Karpas-422 (cell line): Measurements from ENCODE around the gene RAPGEF5. TPM values are rescaled to one million over a fixed set of nuclear protein-coding genes. Genes with fewer than 3 reads are reported as not detected.
A peak's percentile ranks its signal among the peaks of the same experiment; 100 is the strongest.

Source experiments
- DNase-seq: peaks from one replicate; pipeline ENCODE4 v3.0.0-alpha.2; 2015
- H2AFZ ChIP-seq: fragments of 200-600 bp; sonication (generic); 2 replicates; pipeline ENCODE4 v1.6.1; 2014; ENCODE audit warnings: antibody characterized with exemption, low read length, mixed read lengths
- H3K27ac ChIP-seq: fragments of 200-600 bp; sonication (generic); 2 replicates; pipeline ENCODE4 v1.5.1; 2014; ENCODE audit warnings: mild to moderate bottlenecking, low read length, moderate library complexity
- H3K27me3 ChIP-seq: fragments of 200-600 bp; sonication (generic); 2 replicates; pipeline ENCODE4 v1.6.1; 2014; ENCODE audit warnings: low read length, mixed read lengths
- H3K36me3 ChIP-seq: fragments of 200-600 bp; sonication (generic); 2 replicates; pipeline ENCODE4 v1.6.1; 2014; ENCODE audit warnings: low read length, mixed read lengths; ENCODE audit not compliant: insufficient read depth
- H3K4me1 ChIP-seq: fragments of 200-600 bp; sonication (generic); 2 replicates; pipeline ENCODE4 v1.6.1; 2014; ENCODE audit warnings: mild to moderate bottlenecking, low read length, mixed read lengths
- H3K4me2 ChIP-seq: fragments of 200-600 bp; sonication (generic); 2 replicates; pipeline ENCODE4 v1.6.1; 2014; ENCODE audit warnings: low read length, low read depth, mild to moderate bottlenecking; ENCODE audit not compliant: poor library complexity, severe bottlenecking
- H3K4me3 ChIP-seq: fragments of 200-600 bp; sonication (generic); 2 replicates; pipeline ENCODE4 v1.5.1; 2014; ENCODE audit warnings: mild to moderate bottlenecking, antibody characterized with exemption, low read length, mixed read lengths
- H3K79me2 ChIP-seq: fragments of 200-600 bp; sonication (generic); 2 replicates; pipeline ENCODE4 v1.6.1; 2014; ENCODE audit warnings: mild to moderate bottlenecking, low read length, mixed read lengths
- H3K9ac ChIP-seq: fragments of 200-600 bp; sonication (generic); 2 replicates; pipeline ENCODE4 v1.6.0; 2014; ENCODE audit warnings: low read length
- H3K9me2 ChIP-seq: fragments of 200-600 bp; sonication (generic), shearing (Covaris generic); replicated peaks from 2 replicates; pipeline ENCODE4 v1.6.0; 2014; ENCODE audit warnings: mild to moderate bottlenecking, low read length, moderate library complexity; ENCODE audit not compliant: insufficient read depth
- H3K9me3 ChIP-seq: fragments of 300-700, 200-600 bp; sonication (generic); 2 replicates; pipeline ENCODE4 v1.6.1; 2014; ENCODE audit warnings: low read length, mixed read lengths
- H4K20me1 ChIP-seq: fragments of 200-600 bp; sonication (generic); 2 replicates; pipeline ENCODE4 v1.6.1; 2014; ENCODE audit warnings: mild to moderate bottlenecking, antibody characterized with exemption, low read length, low read depth; ENCODE audit not compliant: insufficient read depth
- total RNA-seq: library from RNA; depleted of rRNA; stranded (reverse); fragments of >200 nt; shearing (Covaris generic); gene quantifications from 2 replicates; pipeline ENCODE4 v1.2.3, GENCODE V29; 2014; ENCODE audit warnings: low replicate concordance

The RAPGEF5 gene
- total RNA-seq, 1 experiment from 2014 or later, result 81.6 TPM

GRCh38 chr7:22387583-22387982, 30.6 kb upstream of the RAPGEF5 start:
- Histone ChIP-seq H3K4me1 (peaks cover 74% of the 10 kb centered on the region), H3K36me3 (no peaks in the 10 kb centered on the region), H3K27ac (peak overlapping the region; percentile 82; the same call in 1 of the 2 replicates), H3K9me3 (no peaks in the 10 kb centered on the region), H3K79me2 (no peaks in the 10 kb centered on the region), H3K27me3 (no peaks in the 10 kb centered on the region), H3K9ac (no peak overlapping the region), H3K4me3 (no peak overlapping the region), H2AFZ (peak overlapping the region; percentile 52; the same call in 1 of the 2 replicates), H3K4me2 (peak overlapping the region; percentile 9), H4K20me1 (no peaks in the 10 kb centered on the region), H3K9me2 (no peaks in the 10 kb centered on the region)
- no peak for DNase-seq

DNA sequence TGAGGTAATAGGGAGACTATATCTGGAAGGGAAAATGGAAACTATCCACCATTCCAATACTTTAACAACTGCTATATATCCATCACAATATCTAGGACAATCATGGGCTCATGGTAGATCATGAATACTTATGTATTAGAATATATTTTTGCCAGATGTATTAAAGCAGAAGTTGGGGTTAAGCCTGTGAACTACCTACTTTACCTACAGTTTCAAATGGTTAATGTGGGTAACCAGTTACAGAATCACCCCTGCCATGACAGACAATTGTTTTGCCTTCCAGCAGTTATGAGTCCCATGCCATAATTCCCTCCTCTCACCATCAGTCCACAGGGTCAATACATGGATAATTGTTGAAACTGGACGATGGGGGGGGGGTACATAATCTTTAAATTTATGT, 29.9 kb upstream of the RAPGEF5 start:
- Histone ChIP-seq H3K9me2 (no peaks in the 10 kb centered on the region), H4K20me1 (no peaks in the 10 kb centered on the region), H3K9me3 (no peaks in the 10 kb centered on the region), H3K4me1 (peaks cover 81% of the 10 kb centered on the region), H3K9ac (no peak overlapping the region), H3K36me3 (no peaks in the 10 kb centered on the region), H3K79me2 (no peaks in the 10 kb centered on the region), H3K4me2 (peak overlapping the region; percentile 9), H3K4me3 (no peak overlapping the region), H3K27ac (peak overlapping the region; percentile 82), H2AFZ (no peak overlapping the region), H3K27me3 (no peaks in the 10 kb centered on the region)
- DNase-seq, result no peak

DNA sequence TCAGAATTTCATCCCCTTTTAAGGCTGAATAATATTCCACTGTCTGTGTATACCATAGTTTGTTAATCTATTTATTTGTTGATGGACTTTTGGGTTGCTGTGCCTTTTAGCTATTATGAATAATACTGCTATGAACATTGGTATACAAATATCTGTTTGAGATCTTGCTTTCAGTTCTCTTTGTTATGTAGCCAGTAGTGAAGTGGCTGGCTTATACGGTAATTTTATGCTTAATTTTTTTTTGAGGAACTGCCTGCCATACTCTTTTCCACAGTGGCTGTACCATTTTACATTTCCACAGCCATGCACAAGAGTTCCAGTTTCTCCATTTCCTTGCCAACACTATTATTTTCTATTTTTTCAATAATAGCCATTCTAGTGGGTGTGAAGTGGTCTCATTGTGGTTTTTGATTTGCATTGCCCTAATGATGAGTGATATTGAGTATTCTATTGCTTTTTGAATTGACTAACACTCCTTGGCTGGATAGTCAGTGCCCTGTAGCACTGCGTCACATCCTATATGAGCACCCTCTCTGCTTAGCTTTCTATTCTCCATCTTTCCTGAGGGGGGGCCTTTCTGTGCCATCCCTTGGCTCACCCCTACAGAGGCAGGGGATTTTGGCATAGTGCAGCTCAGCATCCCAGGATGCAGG, 29.4 kb upstream of the RAPGEF5 start:
- peak overlapping the region; percentile 9 for H3K4me2 ChIP-seq
- H3K4me1 ChIP-seq, result peaks cover 87% of the 10 kb centered on the region
- no peak overlapping the region for H3K9ac ChIP-seq
- H3K4me3 ChIP-seq, result no peak overlapping the region
- no peaks in the 10 kb centered on the region for H3K79me2 ChIP-seq
- H3K9me2 ChIP-seq, result no peaks in the 10 kb centered on the region
- H3K36me3 ChIP-seq, result no peaks in the 10 kb centered on the region
- H3K9me3 ChIP-seq, result no peaks in the 10 kb centered on the region
- no peaks in the 10 kb centered on the region for H4K20me1 ChIP-seq
- peak overlapping the region; percentile 82 for H3K27ac ChIP-seq
- no peaks in the 10 kb centered on the region for H3K27me3 ChIP-seq
- DNase-seq, result no peak
- no peak overlapping the region for H2AFZ ChIP-seq

DNA sequence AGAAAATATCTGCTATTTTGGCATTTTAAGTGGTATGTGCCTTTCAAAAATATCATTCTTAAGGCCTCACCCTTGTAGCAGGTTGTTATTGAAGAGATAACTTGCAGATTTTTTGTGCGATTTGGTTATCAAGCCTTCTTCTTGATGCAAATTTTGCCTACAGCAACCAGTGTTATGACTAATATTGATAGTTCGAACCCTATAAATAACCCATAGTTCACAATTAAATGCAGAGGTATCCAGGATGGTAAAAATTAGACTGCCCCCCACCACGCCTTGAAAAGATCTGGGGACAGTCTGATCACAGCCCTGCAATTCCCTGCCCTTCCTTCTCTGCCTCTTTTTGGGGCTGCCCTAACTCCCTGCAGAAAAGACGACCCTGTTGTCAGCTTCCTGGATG, 28.4 kb upstream of the RAPGEF5 start:
- no peak overlapping the region for H3K4me3 ChIP-seq
- H3K9me3 ChIP-seq, result no peaks in the 10 kb centered on the region
- H2AFZ ChIP-seq, result 0 out of 2 replicates have a peak overlapping the region, but pooled peaks have one; percentile 3
- no peak for DNase-seq
- H3K4me2 ChIP-seq, result peak overlapping the region; percentile 15
- H3K27me3 ChIP-seq, result no peaks in the 10 kb centered on the region
- H3K9me2 ChIP-seq, result no peaks in the 10 kb centered on the region
- peaks cover 92% of the 10 kb centered on the region for H3K4me1 ChIP-seq
- peak overlapping the region; percentile 82 for H3K27ac ChIP-seq
- H3K36me3 ChIP-seq, result no peaks in the 10 kb centered on the region
- no peaks in the 10 kb centered on the region for H4K20me1 ChIP-seq
- no peaks in the 10 kb centered on the region for H3K79me2 ChIP-seq
- H3K9ac ChIP-seq, result no peak overlapping the region

DNA sequence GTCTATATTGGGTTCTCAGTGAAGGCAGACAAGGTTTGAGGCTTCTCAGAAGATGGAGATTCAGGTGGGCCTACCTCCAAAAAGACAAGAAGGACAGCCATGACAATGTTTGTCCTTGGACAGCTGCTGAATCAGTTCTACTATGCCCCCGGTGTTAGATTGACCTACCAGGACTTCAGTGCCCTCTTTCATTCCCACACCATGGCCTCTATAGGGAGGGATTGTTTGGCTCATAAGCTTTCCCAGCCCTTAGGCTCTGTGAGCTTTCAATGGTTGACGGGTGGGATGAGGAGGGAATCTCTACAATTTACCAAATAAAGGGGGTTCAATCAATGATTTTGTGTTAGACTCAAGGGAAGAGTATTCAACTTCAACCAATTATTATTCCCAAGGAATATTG, 23.4 kb upstream of the RAPGEF5 start:
- no peaks in the 10 kb centered on the region for H3K9me2 ChIP-seq
- H3K4me3 ChIP-seq, result no peak overlapping the region
- no peak overlapping the region for H2AFZ ChIP-seq
- no peaks in the 10 kb centered on the region for H3K27me3 ChIP-seq
- H4K20me1 ChIP-seq, result no peaks in the 10 kb centered on the region
- DNase-seq, result no peak
- no peaks in the 10 kb centered on the region for H3K36me3 ChIP-seq
- peaks cover 97% of the 10 kb centered on the region for H3K4me1 ChIP-seq
- no peaks in the 10 kb centered on the region for H3K79me2 ChIP-seq
- peak overlapping the region; percentile 82 for H3K27ac ChIP-seq
- H3K9me3 ChIP-seq, result no peaks in the 10 kb centered on the region
- H3K4me2 ChIP-seq, result peak overlapping the region; percentile 56
- H3K9ac ChIP-seq, result no peak overlapping the region

DNA sequence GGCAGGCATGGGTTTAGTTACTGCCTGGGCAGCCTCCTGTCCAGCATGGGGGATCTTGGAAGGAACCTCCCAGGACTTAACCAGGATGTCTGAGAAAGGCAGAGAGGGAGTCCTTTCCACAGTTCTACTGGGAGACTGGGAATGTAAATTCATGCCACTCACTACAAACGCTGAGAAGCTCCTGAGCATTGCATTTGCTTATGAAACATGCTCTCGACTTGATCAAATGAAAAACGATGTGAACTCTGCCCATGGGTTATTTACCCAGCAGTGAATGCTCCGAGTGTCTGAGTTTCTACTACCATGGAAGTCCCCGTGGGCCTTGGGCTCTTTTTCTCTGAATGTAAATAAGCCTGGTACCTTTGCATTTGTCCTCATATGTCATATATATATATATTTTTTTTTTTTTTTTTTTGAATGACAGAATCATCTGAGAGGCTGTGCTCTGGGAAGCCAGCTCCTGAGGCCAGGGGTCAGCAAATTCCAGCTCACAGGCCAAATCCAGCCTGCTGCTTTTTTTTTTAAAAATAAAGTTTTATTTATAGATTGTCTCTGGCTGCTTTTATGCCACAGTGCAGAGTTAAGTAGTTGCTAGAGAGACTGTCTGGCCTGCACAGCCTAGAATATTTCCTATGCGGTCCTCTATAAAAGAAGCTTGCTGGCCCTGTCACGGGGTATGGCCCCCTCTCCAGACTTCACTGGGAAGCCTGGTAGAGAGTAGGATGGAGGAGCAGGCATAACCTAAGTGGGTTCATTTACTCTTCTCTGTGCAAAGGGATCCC, 21.4 kb upstream of the RAPGEF5 start:
- no peaks in the 10 kb centered on the region for H3K9me3 ChIP-seq
- peak overlapping the region; percentile 88 for H3K27ac ChIP-seq
- no peaks in the 10 kb centered on the region for H3K36me3 ChIP-seq
- no peaks in the 10 kb centered on the region for H4K20me1 ChIP-seq
- peak overlapping the region; percentile 37 for H3K4me3 ChIP-seq
- peaks cover 97% of the 10 kb centered on the region for H3K4me1 ChIP-seq
- peak overlapping the region; percentile 62 for H3K4me2 ChIP-seq
- H3K9ac ChIP-seq, result peak overlapping the region; percentile 56
- DNase-seq, result peak; percentile 67
- H2AFZ ChIP-seq, result peak overlapping the region; percentile 63
- no peaks in the 10 kb centered on the region for H3K9me2 ChIP-seq
- H3K79me2 ChIP-seq, result no peaks in the 10 kb centered on the region
- no peaks in the 10 kb centered on the region for H3K27me3 ChIP-seq

DNA sequence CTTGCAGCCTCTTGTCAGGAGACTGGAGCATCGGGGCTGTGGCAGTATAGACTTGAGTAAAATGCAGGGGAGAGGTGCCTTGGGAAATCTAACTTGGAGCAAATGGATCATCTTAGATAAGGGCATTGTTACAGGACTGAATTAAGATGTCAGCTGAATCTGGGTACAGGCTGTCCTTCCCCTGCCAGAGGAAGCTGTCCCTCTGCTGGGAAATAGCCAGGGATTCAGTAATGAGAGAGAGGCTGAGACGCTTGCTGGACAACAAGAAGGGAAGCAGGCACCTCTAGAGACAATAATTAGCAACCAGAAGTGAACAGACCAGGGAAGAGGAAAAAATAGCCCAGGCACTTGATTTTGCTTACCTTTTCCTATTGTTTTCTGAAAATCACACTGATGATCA, 20.7 kb upstream of the RAPGEF5 start:
- Histone ChIP-seq H3K27ac (peak overlapping the region; percentile 88), H3K36me3 (no peaks in the 10 kb centered on the region), H3K4me2 (peak overlapping the region; percentile 62), H3K79me2 (no peaks in the 10 kb centered on the region), H3K9me3 (no peaks in the 10 kb centered on the region), H4K20me1 (no peaks in the 10 kb centered on the region), H3K9ac (peak overlapping the region; percentile 56), H3K9me2 (no peaks in the 10 kb centered on the region), H3K27me3 (no peaks in the 10 kb centered on the region), H3K4me3 (peak overlapping the region; percentile 37), H2AFZ (peak overlapping the region; percentile 63), H3K4me1 (peaks cover 97% of the 10 kb centered on the region)
- DNase-seq, result no peak

- no peak for DNase-seq
- H3K27ac ChIP-seq, result peak overlapping the region; percentile 88
- H3K79me2 ChIP-seq, result no peaks in the 10 kb centered on the region
- H2AFZ ChIP-seq, result peak overlapping the region; percentile 27; the same call in 1 of the 2 replicates
- H3K9me2 ChIP-seq, result no peaks in the 10 kb centered on the region
- H3K4me1 ChIP-seq, result peaks cover 95% of the 10 kb centered on the region
- H3K4me3 ChIP-seq, result no peak overlapping the region
- H3K36me3 ChIP-seq, result no peaks in the 10 kb centered on the region
- no peak overlapping the region for H3K4me2 ChIP-seq
- H3K9me3 ChIP-seq, result no peaks in the 10 kb centered on the region
- no peak overlapping the region for H3K9ac ChIP-seq
- H4K20me1 ChIP-seq, result no peaks in the 10 kb centered on the region
- no peaks in the 10 kb centered on the region for H3K27me3 ChIP-seq
Observed at GRCh38 chr7:22375359-22376048, 18.6 kb upstream of the RAPGEF5 start.
